Measurements from ENCODE around the gene RAP1GAP2.
A peak's percentile ranks its signal among the peaks of the same experiment; 100 is the strongest.

The RAP1GAP2 gene

DNA sequence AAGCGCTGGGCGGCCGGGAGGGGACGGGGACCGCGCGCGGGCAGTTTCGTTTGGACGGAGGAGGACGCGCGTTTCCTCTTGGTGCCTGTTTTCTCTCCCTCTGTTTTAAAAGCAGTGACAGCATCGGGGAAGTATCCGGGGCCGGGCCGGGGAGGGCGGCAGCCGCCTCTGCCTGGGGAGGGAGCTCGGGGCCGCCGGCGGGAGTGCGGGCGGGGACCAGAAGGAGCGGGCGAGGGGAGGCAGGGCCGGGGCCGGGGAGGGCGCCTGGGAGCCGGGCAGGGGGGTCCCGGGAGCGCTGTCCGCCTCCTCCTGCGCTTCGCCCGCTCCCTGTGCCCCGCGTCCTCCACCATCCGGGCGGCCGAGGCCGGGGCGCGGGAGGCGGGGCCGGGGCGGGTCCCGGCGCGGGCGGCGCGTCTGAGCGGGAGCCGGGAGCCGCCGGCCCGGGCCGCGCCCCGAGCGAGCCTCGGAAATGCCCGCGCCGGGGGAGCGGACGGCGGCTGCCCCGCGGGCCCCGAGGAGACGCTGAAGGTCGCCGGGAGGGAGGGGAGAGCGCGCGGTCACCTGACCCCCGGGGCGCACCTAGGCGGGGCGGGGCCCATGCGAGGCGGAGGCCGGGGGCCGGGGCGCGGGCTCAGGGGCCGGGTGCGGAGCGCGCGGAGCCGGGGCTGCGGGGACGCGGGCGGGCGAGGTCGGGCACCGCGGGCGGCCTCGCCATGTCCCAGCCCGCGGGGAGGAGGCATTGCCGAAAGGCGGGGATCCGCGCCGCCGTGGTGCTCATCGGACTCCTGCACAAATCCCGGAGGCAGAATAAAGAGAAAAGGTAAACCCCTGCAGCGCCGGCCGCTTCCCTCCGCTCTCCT is 57.3 kb downstream of the RAP1GAP2 start:
- peak; percentile 23 for DNase-seq (ENCODE audit: low read depth)

DNA sequence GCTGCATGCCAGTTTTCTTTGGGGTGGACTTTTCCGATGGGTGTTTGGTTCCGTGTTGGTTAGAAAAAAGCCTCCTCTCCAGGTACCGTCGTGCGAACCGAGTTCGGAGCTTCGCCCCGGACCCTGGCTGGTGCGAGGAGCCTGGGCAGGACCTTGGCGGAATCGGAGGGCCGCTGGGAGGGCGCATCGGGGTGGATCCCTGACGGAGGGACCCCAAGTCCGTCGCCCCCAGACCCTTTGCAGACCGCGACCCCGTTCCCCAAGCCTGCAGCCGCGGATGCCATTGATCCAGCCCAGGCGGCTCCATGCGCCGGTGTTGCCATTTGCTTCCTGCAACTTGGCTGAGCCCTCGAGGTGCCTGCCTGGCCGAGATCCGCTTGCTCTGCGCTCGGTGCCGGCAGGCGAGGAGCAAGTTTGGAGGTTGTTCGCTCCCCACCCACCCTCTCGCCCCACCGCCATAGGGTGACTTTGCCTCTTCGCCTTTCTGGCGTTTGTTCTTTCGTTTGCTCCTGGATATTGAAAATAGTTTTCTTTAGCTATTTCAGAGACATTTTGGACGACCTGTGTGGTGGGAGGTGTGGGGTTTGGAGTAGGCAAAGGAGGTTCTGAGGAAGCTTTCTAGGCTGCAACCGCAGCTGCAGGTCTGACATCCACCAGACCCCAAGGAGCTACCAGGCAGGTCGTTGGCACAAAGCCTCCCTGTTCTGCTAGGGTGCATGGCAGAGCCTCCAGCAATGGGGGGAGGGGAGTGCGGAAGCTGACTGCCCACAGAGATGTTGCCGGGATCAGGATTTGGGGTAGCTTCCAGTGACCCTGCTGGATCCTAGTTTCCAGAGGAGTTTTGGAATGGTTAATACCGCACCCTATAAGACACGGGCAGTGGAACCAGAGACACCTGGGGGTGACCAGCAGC is 58.2 kb downstream of the RAP1GAP2 start:
- peak; percentile 10 for DNase-seq (ENCODE audit: low read depth)

- DNase-seq (ENCODE audit: low read depth), result no peak
These were observed 58.9 kb downstream of the RAP1GAP2 start for GRCh38 chr17:2855063-2855600.

DNA sequence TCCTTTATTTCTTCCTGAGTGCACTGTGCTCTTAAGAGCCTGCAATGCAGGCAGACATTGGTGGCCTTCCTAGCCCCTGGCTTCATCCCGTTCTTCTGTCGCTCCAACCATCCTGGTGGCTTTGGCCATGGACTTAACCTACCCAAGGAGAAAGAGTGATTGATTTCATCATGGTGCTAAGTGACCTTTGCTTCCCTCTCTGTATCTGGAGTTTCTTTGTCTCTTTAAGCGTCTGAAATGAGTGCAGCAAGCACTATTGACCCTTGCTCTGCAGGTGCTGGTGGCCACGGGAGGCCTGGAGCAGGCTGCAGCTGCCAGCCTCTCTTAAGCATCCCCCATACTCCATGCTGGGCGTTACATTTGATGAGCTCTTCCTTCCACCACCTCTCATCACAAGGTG is 60.5 kb downstream of the RAP1GAP2 start:
- no peak for DNase-seq (ENCODE audit: low read depth)

GRCh38 chr17:2860045-2860444 is 63.8 kb downstream of the RAP1GAP2 start:
- no peak for DNase-seq (ENCODE audit: low read depth)

- no peak for DNase-seq (ENCODE audit: low read depth)
These were observed 64.6 kb downstream of the RAP1GAP2 start for GRCh38 chr17:2860883-2861282.

DNA sequence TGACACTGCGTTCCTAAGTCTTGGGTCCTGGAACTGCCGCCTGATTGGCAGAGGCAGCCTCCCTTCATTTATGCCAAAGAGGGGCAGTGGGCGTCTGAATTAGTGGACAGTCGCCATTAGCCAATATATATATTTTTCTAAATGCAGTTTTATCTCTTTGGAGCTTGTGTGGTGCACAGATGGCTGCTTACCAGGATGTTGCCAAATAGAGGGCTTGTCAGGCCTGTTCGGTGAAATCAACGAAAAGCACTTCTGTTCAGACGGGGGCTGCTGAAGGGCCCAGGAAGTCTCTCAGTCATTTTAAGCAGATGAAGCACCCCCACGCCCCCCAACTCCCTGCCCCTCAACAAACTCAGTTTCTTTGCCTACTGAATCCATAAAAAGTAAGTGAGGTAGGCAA is 66.0 kb downstream of the RAP1GAP2 start:
- no peak for DNase-seq (ENCODE audit: low read depth)

DNA sequence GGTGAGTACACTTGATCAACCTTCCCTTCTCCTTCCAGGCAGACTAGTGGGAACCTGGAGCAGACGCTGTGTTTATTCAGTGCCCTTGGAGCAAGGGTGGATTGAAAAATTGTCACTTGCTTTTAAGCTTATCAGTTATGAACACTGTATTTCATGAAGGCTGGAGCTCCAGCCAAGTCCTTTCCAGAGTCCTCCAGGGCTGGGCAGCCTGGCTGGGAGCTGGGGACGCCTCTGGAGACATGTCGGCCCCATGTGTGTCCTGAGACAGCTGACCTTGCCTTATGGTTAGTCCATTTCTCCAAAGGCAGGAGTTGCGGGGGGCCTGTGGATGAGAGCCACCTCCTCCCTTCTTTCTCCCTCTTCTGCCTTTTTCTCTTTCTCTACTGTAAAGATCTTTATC is 67.0 kb downstream of the RAP1GAP2 start:
- DNase-seq (ENCODE audit: low read depth), result no peak

GRCh38 chr17:2865228-2865627 is 69.0 kb downstream of the RAP1GAP2 start:
- no peak for DNase-seq (ENCODE audit: low read depth)

GRCh38 chr17:2867441-2868424 is 71.5 kb downstream of the RAP1GAP2 start:
- DNase-seq (ENCODE audit: low read depth), result no peak

DNA sequence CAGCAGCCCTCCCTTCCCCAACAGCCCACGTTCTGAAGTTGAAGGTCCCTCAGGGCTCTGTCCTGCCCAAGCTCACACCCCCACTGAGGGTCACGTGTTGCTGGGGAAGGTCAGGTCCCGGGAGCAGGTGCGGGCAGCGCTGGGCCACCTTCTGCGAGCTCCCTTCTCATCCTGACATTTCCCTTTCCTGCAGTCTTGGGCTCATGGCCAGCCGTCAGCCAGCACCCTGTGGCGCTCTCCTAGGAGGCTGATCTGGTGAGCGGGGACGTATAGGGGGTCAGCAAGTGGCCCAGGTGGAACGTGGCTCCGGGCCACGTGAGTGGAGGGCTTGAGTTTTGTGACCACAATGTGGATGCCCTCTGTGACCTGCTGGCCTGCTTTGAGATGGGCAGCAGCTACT is 73.4 kb downstream of the RAP1GAP2 start:
- no peak for DNase-seq (ENCODE audit: low read depth)

GRCh38 chr17:2871205-2871604 is 75.0 kb downstream of the RAP1GAP2 start:
- no peak for DNase-seq (ENCODE audit: low read depth)

GRCh38 chr17:2871720-2872119 is 75.5 kb downstream of the RAP1GAP2 start:
- no peak for DNase-seq (ENCODE audit: low read depth)

DNA sequence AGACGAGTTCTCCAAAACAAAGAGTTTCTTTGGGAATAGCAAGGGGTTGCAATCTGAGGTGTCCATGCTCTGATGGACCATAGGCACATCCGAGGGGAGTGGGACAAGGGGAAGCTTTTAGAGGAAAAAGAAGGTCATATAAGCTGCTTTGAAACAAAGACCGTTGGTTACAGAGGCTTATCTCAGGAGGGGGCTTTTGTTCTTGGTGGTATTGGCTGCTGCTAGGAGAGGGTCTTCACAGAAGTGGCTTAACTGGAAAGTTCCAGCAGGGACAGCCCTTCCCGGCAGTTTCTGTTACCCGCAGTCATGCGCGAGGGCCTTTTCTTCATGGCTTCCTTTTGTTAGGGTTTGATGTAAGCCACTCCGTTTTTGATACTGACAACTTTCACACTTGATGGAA is 76.0 kb downstream of the RAP1GAP2 start:
- DNase-seq (ENCODE audit: low read depth), result no peak

GRCh38 chr17:2874189-2874686 is 78.0 kb downstream of the RAP1GAP2 start:
- DNase-seq (ENCODE audit: low read depth), result no peak

GRCh38 chr17:2875608-2876007 is 79.4 kb downstream of the RAP1GAP2 start:
- DNase-seq (ENCODE audit: low read depth), result no peak

DNA sequence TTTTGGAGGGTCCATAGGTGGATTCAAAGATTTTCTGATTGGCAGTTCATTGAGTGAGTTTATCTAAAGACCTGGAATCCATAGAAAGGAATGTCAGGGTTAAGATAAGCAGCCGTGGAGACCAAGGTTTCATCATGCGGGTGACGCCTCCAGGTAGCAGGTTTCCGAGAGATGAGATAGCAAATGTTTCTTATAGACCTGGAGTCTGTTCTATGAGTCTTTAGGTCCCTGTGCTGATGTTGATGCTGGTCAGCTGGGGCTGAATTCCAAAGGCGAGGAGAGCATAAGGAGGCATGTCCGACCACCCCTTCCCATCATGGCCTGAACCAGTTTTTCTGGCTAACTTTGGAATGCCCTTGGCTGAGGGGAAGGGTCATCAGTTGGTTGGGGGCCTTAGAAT is 80.2 kb downstream of the RAP1GAP2 start:
- DNase-seq (ENCODE audit: low read depth), result no peak

- no peak for DNase-seq (ENCODE audit: low read depth)
These were observed 82.6 kb downstream of the RAP1GAP2 start for GRCh38 chr17:2878751-2879254.

GRCh38 chr17:2880050-2880449 is 83.8 kb downstream of the RAP1GAP2 start:
- DNase-seq (ENCODE audit: low read depth), result no peak

- no peak for DNase-seq (ENCODE audit: low read depth)
These were observed 85.1 kb downstream of the RAP1GAP2 start for GRCh38 chr17:2881295-2881694.

DNA sequence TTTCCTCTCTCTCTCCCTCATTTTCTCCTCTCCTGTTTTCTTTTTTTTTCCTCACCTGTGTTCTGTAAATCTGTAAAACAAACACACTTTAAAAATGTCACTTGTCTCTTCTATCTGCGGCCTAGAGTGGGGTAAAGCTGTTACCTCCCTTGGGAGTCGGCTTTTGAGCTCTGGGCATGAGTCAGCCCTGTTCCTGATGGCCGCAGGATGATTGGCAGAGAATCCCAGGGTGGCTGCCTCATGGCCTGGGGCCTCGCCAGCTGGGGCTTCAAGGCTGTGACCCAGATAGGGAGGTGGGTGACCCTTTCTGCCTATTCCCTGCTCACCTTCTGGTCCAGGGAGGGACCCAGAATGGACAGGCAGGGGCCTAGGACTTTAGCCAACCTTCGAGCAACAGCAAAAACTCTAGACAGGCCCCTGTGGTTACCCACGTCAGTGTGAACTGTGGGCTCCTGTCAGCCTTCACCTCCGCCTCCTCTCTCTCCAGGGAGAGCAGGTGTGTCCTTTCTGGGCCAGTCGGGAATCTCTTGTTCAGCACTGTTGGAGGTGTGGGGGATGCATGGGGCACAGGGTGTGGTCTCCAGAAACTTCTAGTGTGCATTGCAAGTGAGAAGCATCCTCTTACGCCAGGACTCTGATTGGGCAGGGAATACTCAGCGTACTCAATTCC is 87.4 kb downstream of the RAP1GAP2 start:
- DNase-seq (ENCODE audit: low read depth), result no peak
